K562 (cell line): ENCODE data around the gene ZBTB33.

Experiments
- CTCFL ChIP-seq: IDR thresholded peaks from 2 replicates; pipeline ENCODE4 v1.6.1; 2011; ENCODE audit warnings: borderline replicate concordance, low read depth, mild to moderate bottlenecking, moderate library complexity, low read length; ENCODE audit not compliant: insufficient read depth, poor library complexity, severe bottlenecking
- E2F8 ChIP-seq: fragments of 450-650 bp; IDR thresholded peaks from 2 replicates; pipeline ENCODE4 v1.7.1; 2018; ENCODE audit warnings: mild to moderate bottlenecking, low read depth; ENCODE audit not compliant: partially characterized antibody
- PCBP2 ChIP-seq: fragments of 200-400 bp; formaldehyde crosslinking; IDR thresholded peaks from 2 replicates; pipeline ENCODE4 v1.6.1; 2018; ENCODE audit warnings: low read length, low read depth, mild to moderate bottlenecking, moderate library complexity; ENCODE audit not compliant: poor library complexity, severe bottlenecking
- TEAD4 ChIP-seq, 2 experiments: sonication (generic) in 1 of 2; formaldehyde crosslinking in 1 of 2; IDR thresholded peaks; 2 replicates each; pipeline versions ENCODE4 v1.6.1 to v1.8.0; 2012 to 2022; ENCODE audit warnings: borderline replicate concordance in 1 of 2, inconsistent platforms in 1 of 2, low read length in 1 of 2, mild to moderate bottlenecking in 1 of 2, missing genetic modification reagents in 1 of 2

GRCh38 chrX:120251471-120252011 lies 929 bp downstream of the ZBTB33 start:
- no peak for TF ChIP-seq E2F8
- TF ChIP-seq CTCFL: no peak
- no peak for TF ChIP-seq TEAD4 (IDR thresholded peaks at IDR 0.05; ENCODE audit: low read length)
- TF ChIP-seq TEAD4 (CRISPR knock-in tag; IDR thresholded peaks at IDR 0.05; ENCODE audit: borderline replicate concordance): no peak
- no peak for TF ChIP-seq PCBP2
